H1 (cell line): ENCODE data around the gene C1D. TPM values are rescaled to one million over a fixed set of nuclear protein-coding genes. Genes with fewer than 3 reads are reported as not detected.

Source experiments
- CTCF ChIA-PET: fragments of 300-600 bp; sonication (Branson Sonifier 250); formaldehyde crosslinking; loops from one replicate; lab custom pipeline; 2021; ENCODE audit not compliant: partially characterized antibody; lab: Charles Lee
- POLR2A ChIA-PET: fragments of 300-600 bp; sonication (Branson Sonifier 250); formaldehyde crosslinking; loops from one replicate; lab custom pipeline; 2021; ENCODE audit warnings: inconsistent platforms; ENCODE audit not compliant: partially characterized antibody; lab: Charles Lee
- DNase-seq, 2 experiments: peaks; one replicate each; pipeline versions ENCODE4 v3.0.0 to v3.0.0-alpha.2; 2010 to 2022; ENCODE audit warnings: low spot score in 2 of 2, low read depth in 1 of 2, mixed read lengths in 1 of 2
- FAIRE-seq: peaks from 2 replicates; lab custom pipeline; 2011; peaks lifted over from hg19 to GRCh38; lab: Jason Lieb, UNC
- H2AFZ ChIP-seq: 2 replicates; pipeline ENCODE4 v1.8.1; 2012; ENCODE audit warnings: low read length, inconsistent platforms
- H2AK5ac ChIP-seq: 2 replicates; pipeline ENCODE4 v1.6.1; 2013; ENCODE audit warnings: low read depth, low read length
- H2BK120ac ChIP-seq: replicated peaks from 2 replicates; pipeline ENCODE3; 2013; ENCODE audit warnings: low read depth, low read length, inconsistent platforms
- H2BK12ac ChIP-seq: 2 replicates; pipeline ENCODE4 v1.6.1; 2013; ENCODE audit warnings: low read depth, low read length
- H2BK15ac ChIP-seq: 2 replicates; pipeline ENCODE4 v1.6.1; 2013; ENCODE audit warnings: low read length
- H2BK20ac ChIP-seq: 2 replicates; pipeline ENCODE4 v1.6.1; 2013; ENCODE audit warnings: low read length
- H2BK5ac ChIP-seq: 2 replicates; pipeline ENCODE4 v1.6.1; 2013; ENCODE audit warnings: low read depth, low read length
- H3K14ac ChIP-seq: 2 replicates; pipeline ENCODE4 v1.6.1; 2013; ENCODE audit warnings: inconsistent platforms; ENCODE audit not compliant: insufficient read length
- H3K18ac ChIP-seq: 2 replicates; pipeline ENCODE4 v1.6.1; 2013; ENCODE audit warnings: low read length; ENCODE audit errors: extremely low read depth
- H3K23ac ChIP-seq: 2 replicates; pipeline ENCODE4 v1.6.1; 2013; ENCODE audit warnings: inconsistent platforms; ENCODE audit not compliant: insufficient read length
- H3K23me2 ChIP-seq: 2 replicates; pipeline ENCODE4 v1.6.1; 2013; ENCODE audit warnings: low read depth, low read length
- H3K27ac ChIP-seq: 2 replicates; pipeline ENCODE4 v1.6.1; 2011; ENCODE audit warnings: low read depth, low read length, inconsistent platforms
- H3K27me3 ChIP-seq, 4 experiments: replicated peaks in 1 of 4; 1 replicate in 1 of 4; 2 replicates in 3 of 4; pipeline versions ENCODE4 v1.6.1 to v1.8.1; 2011 to 2013; ENCODE audit warnings: low read length in 3 of 4, mild to moderate bottlenecking in 3 of 4, inconsistent platforms in 2 of 4, mixed read lengths in 2 of 4, moderate library complexity in 1 of 4; ENCODE audit not compliant: control insufficient read depth in 3 of 4, insufficient read depth in 3 of 4; ENCODE audit errors: extremely low read depth in 1 of 4
- H3K36me3 ChIP-seq, 4 experiments: 2 replicates each; pipeline versions ENCODE4 v1.6.1 to v1.8.1; 2011 to 2013; ENCODE audit warnings: mild to moderate bottlenecking in 4 of 4, low read length in 3 of 4, moderate library complexity in 2 of 4, control low read depth in 1 of 4, inconsistent platforms in 1 of 4; ENCODE audit not compliant: insufficient read depth in 4 of 4, control insufficient read depth in 2 of 4
- H3K4ac ChIP-seq: replicated peaks from 2 replicates; pipeline ENCODE3; 2013; ENCODE audit warnings: low read length, low read depth, mixed read lengths, inconsistent platforms; ENCODE audit not compliant: insufficient read length
- H3K4me1 ChIP-seq, 4 experiments: replicated peaks in 1 of 4; 1 replicate in 1 of 4; 2 replicates in 3 of 4; pipeline versions ENCODE4 v1.6.1 to v1.8.1; 2011 to 2013; ENCODE audit warnings: low read length in 3 of 4, inconsistent platforms in 2 of 4, mixed read lengths in 1 of 4; ENCODE audit not compliant: insufficient read depth in 4 of 4, control insufficient read depth in 3 of 4
- H3K4me2 ChIP-seq, 2 experiments: 2 replicates each; pipeline versions ENCODE4 v1.6.1 to v1.8.1; 2011 to 2013; ENCODE audit warnings: low read depth in 2 of 2, low read length in 2 of 2, control low read depth in 1 of 2, inconsistent platforms in 1 of 2, mild to moderate bottlenecking in 1 of 2; ENCODE audit not compliant: insufficient read depth in 1 of 2
- H3K4me3 ChIP-seq, 4 experiments: fragments of 200-600, 300-600 bp in 1 of 4; sonication (generic), shearing (Covaris generic), sonication (Bioruptor Twin) in 1 of 4; 2 replicates each; pipeline versions ENCODE4 v1.5.1 to v1.8.1; 2011 to 2016; ENCODE audit warnings: low read length in 4 of 4, low read depth in 3 of 4, control low read depth in 2 of 4, inconsistent platforms in 2 of 4, mild to moderate bottlenecking in 2 of 4, mixed read lengths in 1 of 4, moderate library complexity in 1 of 4; ENCODE audit not compliant: insufficient read depth in 2 of 4; ENCODE audit errors: extremely low read depth in 1 of 4
- H3K56ac ChIP-seq: replicated peaks from 2 replicates; pipeline ENCODE3; 2013; ENCODE audit warnings: low read depth, mild to moderate bottlenecking, mixed read lengths, low read length, inconsistent platforms; ENCODE audit not compliant: insufficient read length
- H3K79me1 ChIP-seq: 2 replicates; pipeline ENCODE4 v1.6.1; 2013; ENCODE audit warnings: low read depth, low read length, control low read depth
- H3K79me2 ChIP-seq, 2 experiments: 2 replicates each; pipeline versions ENCODE4 v1.6.1 to v1.8.1; 2012 to 2013; ENCODE audit warnings: low read length in 2 of 2, mild to moderate bottlenecking in 2 of 2, inconsistent platforms in 1 of 2; ENCODE audit not compliant: insufficient read depth in 2 of 2, control insufficient read depth in 1 of 2
- H3K9ac ChIP-seq, 4 experiments: replicated peaks in 1 of 4; 1 replicate in 1 of 4; 2 replicates in 3 of 4; pipeline versions ENCODE4 v1.6.1 to v1.8.1; 2011 to 2013; ENCODE audit warnings: low read depth in 3 of 4, low read length in 3 of 4, control low read depth in 2 of 4, mild to moderate bottlenecking in 2 of 4, moderate library complexity in 2 of 4, inconsistent platforms in 1 of 4; ENCODE audit errors: extremely low read depth in 1 of 4
- H3K9me3 ChIP-seq, 2 experiments: 2 replicates each; pipeline versions ENCODE4 v1.6.1 to v1.8.1; 2012 to 2013; ENCODE audit warnings: mild to moderate bottlenecking in 2 of 2, moderate library complexity in 2 of 2, control low read depth in 1 of 2, inconsistent platforms in 1 of 2, low read depth in 1 of 2, low read length in 1 of 2, mixed read lengths in 1 of 2; ENCODE audit not compliant: insufficient read depth in 2 of 2
- H4K20me1 ChIP-seq, 2 experiments: replicated peaks in 1 of 2; 2 replicates each; pipeline versions ENCODE3 to v1.8.1; 2011 to 2013; ENCODE audit warnings: inconsistent platforms in 2 of 2, low read length in 2 of 2, mild to moderate bottlenecking in 1 of 2; ENCODE audit not compliant: insufficient read depth in 2 of 2, control insufficient read depth in 1 of 2
- H4K5ac ChIP-seq: 2 replicates; pipeline ENCODE4 v1.6.1; 2013; ENCODE audit warnings: low read length, low read depth, mixed read lengths, inconsistent platforms; ENCODE audit not compliant: insufficient read length
- H4K8ac ChIP-seq: 2 replicates; pipeline ENCODE4 v1.8.0; 2013; ENCODE audit warnings: mild to moderate bottlenecking, moderate library complexity, low read length, inconsistent platforms; ENCODE audit not compliant: insufficient read depth; ENCODE audit errors: extremely low read depth
- H4K91ac ChIP-seq: replicated peaks from 2 replicates; pipeline ENCODE3; 2013; ENCODE audit warnings: low read length, mixed read lengths, inconsistent platforms; ENCODE audit not compliant: insufficient read length
- JUND ChIP-seq: IDR thresholded peaks from 2 replicates; pipeline ENCODE4 v1.6.1; 2011; ENCODE audit warnings: mild to moderate bottlenecking, improper control_type of control experiment, low read length
- NRF1 ChIP-seq: IDR thresholded peaks from 2 replicates; pipeline ENCODE4 v1.6.1; 2011; ENCODE audit warnings: mild to moderate bottlenecking, low read depth, low read length, improper control_type of control experiment
- WGBS, 2 experiments: shearing (Covaris generic) in 1 of 2; methylation state at CpG; one replicate each; pipeline versions ENCODE4 v1.1.6 to v1.1.7; 2013 to 2015; ENCODE audit warnings: low lambda C conversion rate in 2 of 2, mixed read lengths in 2 of 2, inconsistent platforms in 1 of 2, low coverage in 1 of 2, missing lambda C conversion rate in 1 of 2; ENCODE audit not compliant: insufficient replicate concordance in 2 of 2, insufficient coverage in 1 of 2, insufficient read length in 1 of 2; ENCODE audit errors: extremely low coverage in 1 of 2, missing lambda C conversion rate in 1 of 2; 5-methylcytosine and 5-hydroxymethylcytosine counted together
- polyA plus RNA-seq, 7 experiments: library from polyadenylated mRNA; depleted of rRNA in 3 of 7; stranded (reverse) in 5 of 7; unstranded in 2 of 7; fragments of >200 nt in 5 of 7; fragments of 200-250 nt in 2 of 7; gene quantifications; 1 replicate in 5 of 7; 2 replicates in 1 of 7; 4 replicates in 1 of 7; pipeline versions ENCODE4 v1.2.1 to v1.2.3, GENCODE V29; 2011 to 2013; ENCODE audit warnings: missing spikeins in 2 of 7, mixed read lengths in 2 of 7
- total RNA-seq: library from RNA; stranded (reverse); fragmentation: NEBNext Ultra II Directional; extraction: Animal tissue kit (Norgen Biotek cat#: 25700); gene quantifications from 2 replicates; pipeline ENCODE4 v1.2.1, GENCODE V29; 2021

The C1D gene
- total and polyA plus RNA-seq, 2 of the 8 experiments (the other 6 are each of a cell fraction or from before 2014, with no cell fraction given): 17.5 to 24.1 TPM

DNA sequence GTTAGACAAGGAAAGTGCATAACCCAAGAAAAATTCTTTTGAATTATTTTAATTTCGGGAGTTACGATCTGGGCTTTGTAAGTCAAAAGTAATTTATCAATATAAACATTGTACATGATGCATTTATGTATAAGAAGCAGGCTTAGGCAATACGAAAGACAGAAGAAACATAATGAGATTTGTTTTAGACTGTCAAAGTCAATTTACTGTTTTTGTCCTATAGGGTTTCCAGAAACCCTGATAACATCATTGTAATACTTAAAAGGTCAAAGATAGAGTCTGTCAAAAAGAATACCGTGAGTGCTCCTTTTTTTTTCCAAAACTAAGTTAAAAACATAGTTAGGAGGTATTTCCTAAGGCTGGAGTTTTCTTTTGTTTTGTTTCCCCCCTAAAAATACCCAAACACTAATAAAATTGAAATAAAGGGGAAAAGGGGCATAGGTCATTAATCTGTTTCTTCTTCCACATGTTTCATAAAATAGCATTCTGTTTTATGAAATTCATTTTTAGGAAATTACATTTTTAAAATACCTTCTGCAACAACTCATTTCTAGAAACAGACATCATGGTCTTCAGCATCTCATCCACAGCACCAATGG is 16.1 kb downstream of the C1D start:
- Histone ChIP-seq H3K9me3 (no peaks in the 10 kb centered on the region), H3K4ac (no peak overlapping the region), H3K79me1 (peaks cover 4% of the 10 kb centered on the region; the same call in 1 of the 2 replicates), H4K20me1 (peaks cover 0 to 2% of the 10 kb centered on the region in 2 experiments), H3K4me3 (no peak overlapping the region), H4K8ac (no peak overlapping the region), H4K5ac (no peak overlapping the region), H4K91ac (no peak overlapping the region), H2AFZ (no peak overlapping the region), H2BK12ac (no peak overlapping the region), H3K27ac (no peak overlapping the region), H3K4me1 (no peaks in the 10 kb centered on the region), H2BK15ac (no peak overlapping the region), H2AK5ac (no peak overlapping the region), H3K36me3 (peaks cover 0 to 4% (median 0%) of the 10 kb centered on the region in 4 experiments; a peak in 2 of 8 replicates), H3K23me2 (no peaks in the 10 kb centered on the region), H2BK5ac (no peak overlapping the region), H3K18ac (no peak overlapping the region), H2BK20ac (no peak overlapping the region), H2BK120ac (no peak overlapping the region), H3K9ac (no peak overlapping the region), H3K79me2 (peaks cover 4 to 34% of the 10 kb centered on the region in 2 experiments; a peak in 3 of 4 replicates), H3K23ac (no peak overlapping the region), H3K56ac (no peak overlapping the region), H3K14ac (no peak overlapping the region), H3K27me3 (no peaks in the 10 kb centered on the region), H3K4me2 (no peak overlapping the region)
- DNase-seq (no peak), FAIRE-seq (no peak)
- CTCF ChIA-PET: interaction anchor here (0.7 kb wide), 1 partner anchor 252 kb away, joined by 3 read pairs; no protein-coding TSS in a partner anchor
- WGBS, 2 experiments: 92% methylated on average over 4 of the region's 4 CpGs; no CpG with 5 or more reads in 1 of the 2 experiments
- POLR2A ChIA-PET: no interaction called here
- TF ChIP-seq NRF1: no peak
- TF ChIP-seq JUND: no peak
